SK-N-MC (cell line): ENCODE results near the gene CAPN3.

Source experiments
- EZH2 ChIP-seq: fragments of 200-600 bp; sonication (generic); IDR thresholded peaks from one replicate; pipeline ENCODE4 v1.6.1; 2017; ENCODE audit warnings: antibody characterized with exemption
- POLR2AphosphoS5 ChIP-seq: IDR thresholded peaks from 2 replicates; pipeline ENCODE4 v1.6.1; 2012; ENCODE audit warnings: mild to moderate bottlenecking, low read depth, low read length, borderline replicate concordance

GRCh38 chr15:42313463-42313862, 45.8 kb upstream of the CAPN3 start:
- TF ChIP-seq POLR2AphosphoS5 = no peak
- no peak for TF ChIP-seq EZH2
